Right forelimb (tissue), 1 donor: ENCODE data around the gene ASCC3.

ENCODE experiments used
- DNase-seq: peaks from one replicate; pipeline ENCODE4 v3.0.0-alpha.2; 2018

Gene ASCC3

DNA sequence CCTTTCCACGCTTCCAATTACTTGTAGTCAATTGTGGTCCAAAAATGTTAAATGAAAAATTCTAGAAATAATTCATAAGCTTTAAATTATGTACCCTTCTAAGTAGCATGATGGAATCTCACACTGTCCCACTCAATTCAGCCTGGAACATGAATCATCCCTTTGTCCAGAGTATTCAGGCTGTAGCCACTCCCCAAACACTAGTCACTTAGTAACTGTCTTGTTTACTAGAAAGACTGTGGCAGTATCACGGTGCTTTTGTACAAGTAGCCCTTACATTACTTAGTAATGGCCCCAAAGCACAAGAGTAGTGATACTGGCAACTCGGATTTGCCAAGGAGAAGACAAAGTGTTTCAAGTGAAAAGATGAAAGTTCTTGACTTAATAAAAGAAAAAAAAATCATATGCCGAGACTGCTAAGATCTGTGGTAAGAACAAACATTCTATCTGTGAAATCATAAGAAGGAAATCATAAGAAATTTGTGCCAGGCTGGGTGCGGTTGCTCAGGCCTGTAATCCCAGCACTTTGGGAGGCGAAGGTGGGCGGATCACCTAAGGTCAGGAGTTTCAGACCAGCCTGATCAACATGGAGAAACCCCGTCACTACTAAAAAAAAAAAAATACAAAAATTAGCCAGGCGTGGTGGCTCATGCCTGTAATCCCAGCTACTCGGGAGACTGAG, 247.9 kb downstream of the ASCC3 start:
- no peak for DNase-seq

DNA sequence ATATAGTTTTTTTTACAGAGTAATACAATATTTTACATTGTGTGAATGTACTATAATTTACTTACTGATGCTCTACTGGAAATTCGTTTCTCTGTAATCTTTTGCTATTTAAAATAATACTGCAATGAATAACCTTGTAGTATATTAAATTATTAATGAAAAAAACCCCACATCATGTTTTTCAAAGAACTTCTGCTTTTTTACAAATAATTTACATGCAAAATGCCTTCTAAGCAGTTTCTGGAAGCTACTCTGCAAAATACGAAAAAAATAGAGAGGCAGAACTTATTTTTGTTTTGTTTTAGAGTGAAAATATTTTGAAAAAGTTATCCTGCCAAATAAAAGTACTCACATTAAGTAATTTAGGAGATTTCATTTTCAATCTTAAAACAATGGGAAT, 250.6 kb downstream of the ASCC3 start:
- DNase-seq = no peak

DNA sequence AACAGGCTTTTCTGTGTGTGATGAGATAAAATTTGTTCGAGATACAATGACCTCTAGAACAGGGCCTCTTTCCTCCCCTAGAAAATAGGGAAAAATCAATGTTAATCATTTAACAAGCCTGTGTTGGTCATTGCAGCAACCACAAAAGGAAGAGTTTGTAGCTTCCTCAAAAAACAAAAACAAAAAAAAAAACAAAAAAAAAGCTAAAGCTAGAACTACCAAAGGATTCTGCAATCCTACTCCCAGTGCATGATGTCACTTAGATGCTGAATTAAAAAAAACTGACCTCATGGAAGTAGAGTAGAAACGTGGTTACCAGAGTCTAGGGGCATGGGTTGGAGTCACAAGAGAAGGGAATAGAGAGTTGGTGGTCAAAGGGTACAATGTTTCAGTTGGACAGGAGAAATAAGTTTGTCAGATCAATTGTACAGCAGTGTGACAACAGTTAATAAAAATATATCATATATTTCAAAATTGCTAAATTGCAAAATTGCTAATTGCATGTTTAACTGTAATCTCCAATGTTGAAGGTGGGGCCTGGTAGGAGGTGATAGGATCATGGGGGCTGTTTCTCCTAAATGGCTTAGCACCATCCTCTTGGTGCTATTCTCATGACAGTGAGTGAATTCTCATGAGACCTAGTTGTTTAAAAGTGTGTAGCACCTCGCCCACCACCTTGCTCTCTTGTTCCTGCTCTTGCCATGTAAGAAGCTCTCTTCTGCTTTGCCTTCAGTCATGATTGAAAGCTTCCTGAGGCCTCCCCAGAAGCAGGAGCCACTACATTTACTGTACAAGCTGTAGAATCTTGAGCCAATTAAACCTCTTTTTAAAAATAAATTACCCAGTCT, 253.0 kb downstream of the ASCC3 start:
- DNase-seq = no peak

DNA sequence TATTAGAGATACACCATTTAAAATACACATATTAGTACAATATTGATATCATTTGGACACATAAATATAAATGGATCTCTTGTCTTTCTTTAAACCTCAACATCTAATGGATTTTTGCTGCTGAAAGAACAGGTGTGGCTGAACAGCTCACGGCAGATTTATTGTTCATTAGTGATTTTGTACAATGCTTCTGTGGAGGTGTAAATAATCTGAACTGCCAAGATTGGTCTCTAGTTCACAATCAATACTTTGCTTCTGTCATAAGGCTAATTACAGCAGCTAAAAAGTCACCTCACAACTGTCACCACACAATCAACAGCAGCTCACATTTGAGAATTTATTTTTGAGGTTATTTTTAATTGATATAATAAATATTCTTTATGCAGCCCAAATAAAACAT, 254.4 kb downstream of the ASCC3 start:
- no peak for DNase-seq

DNA sequence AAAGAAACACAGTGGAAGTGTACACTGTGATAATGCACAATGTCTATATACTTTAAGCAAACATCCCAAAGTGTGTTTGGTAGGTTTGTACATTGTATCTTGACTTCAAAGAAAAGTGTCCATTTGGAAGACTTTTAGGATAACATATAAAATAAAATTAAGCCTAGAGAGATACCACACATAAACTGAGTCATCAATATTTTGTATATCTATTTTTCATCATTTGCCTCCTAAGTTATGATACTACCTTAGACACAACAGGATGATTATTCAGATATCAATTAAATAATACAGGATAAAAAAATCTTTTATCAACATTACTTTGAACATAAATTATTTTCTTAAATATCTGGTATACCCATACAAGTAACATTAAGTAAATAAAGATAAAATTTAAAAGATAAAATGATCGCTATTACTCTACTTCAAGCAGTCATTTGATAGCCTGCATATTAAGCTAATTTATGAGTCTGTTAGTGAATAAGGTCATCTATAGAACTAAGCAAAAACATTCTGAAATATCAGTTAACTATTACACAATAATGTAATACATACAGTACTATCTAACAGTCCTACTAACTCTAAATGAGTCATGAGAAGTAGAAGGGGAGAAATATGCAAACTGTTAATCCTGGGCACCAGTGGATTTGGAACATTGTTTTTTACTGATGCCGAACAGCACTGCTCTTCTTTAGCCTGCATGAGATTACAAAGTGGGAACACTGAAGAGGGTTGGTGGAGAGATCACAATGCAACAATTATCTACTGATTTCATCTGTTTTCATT, 258.0 kb downstream of the ASCC3 start:
- DNase-seq = no peak

DNA sequence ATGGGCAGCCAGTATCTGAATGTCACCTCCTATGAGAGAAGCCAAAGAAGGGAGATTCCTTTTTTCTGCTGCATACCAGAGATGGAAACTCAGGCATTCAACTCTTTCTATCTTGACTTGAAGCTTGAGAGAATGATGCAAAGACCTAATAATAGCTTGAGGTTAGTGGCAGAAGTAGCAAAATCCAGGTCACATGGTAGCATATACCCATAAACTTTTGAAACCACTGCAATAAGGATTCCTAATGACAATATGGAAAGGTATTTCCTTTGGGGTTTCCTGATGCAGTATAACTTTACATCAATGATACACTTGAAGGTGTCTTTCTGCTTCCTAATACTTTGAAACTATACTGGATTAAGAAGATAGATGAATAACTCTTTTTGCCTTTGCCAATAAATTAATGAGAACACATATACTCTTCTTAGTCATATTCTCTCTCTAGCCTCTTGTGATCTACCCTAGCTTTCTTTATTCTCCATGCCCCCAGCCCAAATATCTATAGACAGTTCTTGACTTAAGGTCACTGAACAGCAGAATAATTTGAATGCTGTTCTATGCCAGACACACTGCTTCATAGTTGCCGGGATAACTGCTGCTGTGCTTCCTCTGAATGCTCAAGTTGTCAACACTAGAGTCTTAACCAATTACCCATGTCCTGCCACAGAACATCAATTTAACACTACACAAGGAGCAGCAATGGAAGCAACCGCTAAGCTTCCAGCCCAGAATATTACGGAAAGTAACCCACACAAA, 260.9 kb downstream of the ASCC3 start:
- DNase-seq = no peak

DNA sequence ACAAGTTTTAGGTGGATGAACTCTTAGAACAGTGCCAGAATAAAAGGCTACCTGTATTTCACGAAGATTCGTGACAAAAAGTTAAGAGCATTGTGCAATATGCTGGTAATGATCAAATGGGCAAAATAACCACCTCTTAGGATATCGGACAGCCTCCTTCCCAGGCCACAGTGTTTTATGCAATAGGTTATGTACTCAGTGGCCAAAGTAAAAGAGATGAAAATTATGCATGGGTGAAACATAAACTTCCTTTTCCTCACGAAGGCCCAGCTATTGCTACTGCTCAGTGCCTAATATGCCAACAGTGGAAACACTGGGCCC, 262.8 kb downstream of the ASCC3 start:
- no peak for DNase-seq

DNA sequence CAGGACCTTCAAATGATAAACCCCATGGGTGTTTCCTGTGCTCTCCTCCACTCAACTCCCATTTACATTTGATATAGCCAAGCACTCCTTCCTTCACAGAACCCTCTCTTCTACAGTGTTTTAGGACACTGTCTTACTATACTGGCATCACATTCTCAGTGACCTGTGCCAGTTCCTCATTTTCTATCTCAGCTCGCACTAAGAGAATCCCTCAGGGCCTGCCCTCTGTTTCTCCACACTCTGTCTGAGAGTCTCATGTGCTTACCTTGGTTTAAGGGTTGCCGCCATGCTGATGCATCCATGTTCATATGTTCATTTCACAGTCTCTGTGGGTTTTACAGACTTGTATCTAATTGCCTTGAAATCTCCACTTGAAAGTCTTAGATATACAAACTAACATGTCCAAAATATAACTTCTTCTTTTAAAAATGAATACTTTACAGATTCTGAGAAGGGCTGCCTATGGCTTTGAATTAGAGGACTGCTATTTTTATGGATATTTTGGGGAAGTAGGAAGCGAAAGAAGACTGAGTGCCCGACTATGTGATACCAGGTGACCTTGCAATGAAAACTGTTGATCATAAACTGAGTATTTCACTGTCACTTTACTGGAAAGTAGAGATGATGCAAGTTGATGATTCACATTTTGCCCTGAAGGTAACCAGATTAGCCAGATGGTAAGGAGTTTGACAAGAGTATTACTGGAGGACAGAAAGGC, 263.3 kb downstream of the ASCC3 start:
- DNase-seq = no peak

DNA sequence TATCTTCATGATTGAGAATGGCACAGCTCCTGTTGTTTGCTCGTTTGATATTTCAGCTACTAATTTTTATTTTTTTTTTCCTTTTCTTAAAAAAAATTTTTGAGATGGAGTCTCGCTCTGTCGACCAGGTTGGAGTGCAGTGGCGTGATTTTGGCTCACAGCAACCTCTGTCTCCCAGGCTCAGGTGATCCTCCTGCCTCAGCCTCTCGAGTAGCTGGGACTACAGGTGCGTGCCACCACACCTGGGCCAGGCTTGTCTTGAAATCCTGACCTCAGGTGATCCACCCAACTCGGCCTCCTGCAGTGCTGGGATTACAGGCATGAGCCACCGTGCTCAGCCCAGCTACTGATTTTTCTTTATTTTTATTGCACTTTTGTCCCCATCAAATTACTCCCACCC, 266.2 kb downstream of the ASCC3 start:
- no peak for DNase-seq

DNA sequence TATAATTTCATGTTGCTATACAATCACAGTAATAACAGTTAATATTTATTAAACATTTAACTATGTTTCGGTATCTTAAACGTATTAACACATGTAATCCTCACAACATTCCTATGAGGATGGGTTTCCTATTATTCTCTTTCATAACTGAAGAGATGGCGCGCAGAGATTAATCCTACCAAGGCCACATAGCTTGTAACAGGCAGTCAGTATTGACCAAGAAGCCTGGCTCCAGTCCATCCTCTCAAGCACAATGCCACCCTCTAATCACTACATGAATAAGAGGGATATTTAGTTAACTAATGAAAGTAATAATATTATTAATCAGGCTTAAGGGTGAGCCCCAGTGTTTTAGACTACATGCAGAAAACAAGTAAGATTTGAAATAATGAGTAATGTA, 266.7 kb downstream of the ASCC3 start:
- DNase-seq = no peak

DNA sequence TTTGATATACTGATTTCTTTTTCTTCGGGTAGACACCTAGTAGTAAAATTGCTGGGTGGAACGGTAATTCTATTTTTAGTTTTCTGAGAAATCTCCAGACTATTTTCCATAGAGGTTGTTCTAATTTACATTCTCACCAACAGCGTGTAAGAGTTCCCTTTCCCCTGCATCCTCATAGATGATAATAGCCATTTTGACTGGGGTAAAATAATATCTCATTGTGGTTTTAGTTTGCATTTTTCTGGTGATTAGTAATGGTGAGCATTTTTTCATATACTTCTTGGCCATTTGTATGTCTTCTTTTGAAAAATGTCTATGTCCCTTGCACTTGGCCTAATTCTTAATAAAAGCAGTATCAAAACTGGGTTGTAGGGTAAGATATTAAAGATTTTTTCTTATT, 267.5 kb downstream of the ASCC3 start:
- DNase-seq = no peak

DNA sequence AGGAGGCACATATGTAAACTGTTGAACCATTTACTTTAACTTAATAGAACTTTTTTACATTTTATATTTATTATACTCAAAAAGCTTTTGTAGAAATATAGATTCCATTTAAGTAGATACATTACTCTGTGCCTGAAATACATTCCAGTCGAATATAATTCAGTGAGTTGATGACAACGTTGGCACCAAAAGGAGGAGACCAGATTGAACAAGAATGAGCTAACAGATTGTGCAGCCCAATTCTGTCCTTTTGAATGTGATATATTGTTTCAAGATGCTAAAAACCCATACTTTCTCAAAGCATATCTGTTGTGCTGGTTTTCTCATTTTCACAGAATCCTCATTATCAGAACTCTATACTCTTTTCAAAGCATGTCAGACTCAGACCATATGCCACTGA, 269.0 kb downstream of the ASCC3 start:
- DNase-seq = no peak

DNA sequence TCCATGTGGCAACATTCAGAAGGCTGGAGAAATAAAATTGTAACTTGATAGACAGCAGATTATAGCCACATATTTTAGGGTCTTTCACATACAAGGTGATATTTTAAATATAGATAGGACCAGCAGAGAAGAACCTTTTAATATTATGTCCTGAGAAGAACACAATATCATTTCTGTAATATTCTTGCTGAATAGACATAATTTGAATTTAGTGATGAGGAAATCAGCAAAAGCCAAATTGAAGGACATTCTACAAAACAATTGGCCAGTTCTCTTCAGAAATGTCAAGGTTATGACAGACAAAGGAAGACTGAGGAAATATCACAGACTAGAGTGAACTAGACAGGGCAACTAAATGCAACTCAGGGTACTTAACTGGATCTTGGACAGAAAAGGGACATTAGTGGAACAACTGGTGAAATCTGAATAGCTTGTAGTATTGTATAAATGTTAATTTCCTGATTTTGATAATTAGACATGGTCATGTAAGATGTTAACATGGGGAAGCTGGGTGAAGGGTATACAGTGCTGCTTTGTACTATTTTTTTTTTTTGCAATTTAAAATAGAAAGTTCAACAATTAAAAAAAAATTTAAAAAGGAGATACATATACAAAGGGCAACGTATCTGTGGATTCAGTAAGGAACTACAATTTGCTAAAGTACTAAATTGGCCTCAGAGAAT, 281.9 kb downstream of the ASCC3 start:
- DNase-seq = no peak

DNA sequence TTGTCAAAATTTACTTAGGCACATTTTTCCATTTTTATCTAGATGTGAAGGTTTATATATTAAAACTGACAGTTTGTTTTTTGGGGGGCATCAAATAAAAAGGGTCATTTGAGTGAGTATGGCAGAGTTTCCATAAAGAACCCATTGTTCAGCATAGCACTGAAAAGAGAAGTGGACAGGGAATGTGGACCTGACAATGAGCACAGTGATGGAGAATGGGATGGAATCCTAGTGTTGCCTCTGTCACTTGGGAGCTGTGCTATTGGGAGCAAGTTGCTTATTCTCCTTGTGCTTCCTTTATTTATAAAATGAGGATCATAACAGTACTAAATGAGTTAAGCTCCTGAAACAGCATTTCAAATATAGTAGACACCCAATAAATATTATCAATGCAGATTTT, 285.7 kb downstream of the ASCC3 start:
- no peak for DNase-seq

DNA sequence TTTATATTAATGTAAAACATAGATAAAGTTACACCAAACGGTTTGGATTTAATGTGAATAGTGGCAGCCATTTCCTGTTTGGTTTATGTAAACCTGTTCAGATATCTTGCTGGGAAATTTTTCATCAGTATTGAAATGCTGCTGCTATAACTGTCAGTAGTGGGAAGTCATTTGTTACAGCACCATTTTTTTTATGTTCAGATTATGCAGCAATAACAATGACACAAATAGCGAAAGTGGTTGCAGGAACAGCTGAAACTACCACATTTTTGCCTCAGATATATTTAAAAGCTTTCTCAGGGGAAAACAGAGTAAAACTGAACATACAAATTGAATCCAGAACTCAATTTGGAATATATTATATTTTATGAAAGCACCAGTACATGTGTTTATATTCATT, 287.6 kb downstream of the ASCC3 start:
- DNase-seq = no peak

DNA sequence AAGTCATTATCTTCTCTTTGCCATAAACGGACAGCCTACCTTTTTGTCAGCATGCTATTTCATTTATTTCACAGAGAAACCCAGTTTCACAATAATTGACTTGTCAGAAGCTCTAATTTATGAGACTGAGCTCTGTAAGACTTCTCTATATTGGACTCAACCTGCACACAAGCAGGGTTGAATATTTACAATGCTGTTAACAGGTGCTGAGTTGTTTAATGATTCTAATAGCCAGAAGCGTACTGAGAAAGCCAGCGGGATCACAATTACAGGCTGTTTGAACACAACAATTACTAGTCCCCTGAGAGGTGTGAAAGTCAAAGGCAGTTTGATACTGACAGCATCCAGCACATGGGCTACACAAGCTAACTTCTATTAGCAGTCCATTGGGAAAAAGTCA, 288.2 kb downstream of the ASCC3 start:
- DNase-seq = no peak

DNA sequence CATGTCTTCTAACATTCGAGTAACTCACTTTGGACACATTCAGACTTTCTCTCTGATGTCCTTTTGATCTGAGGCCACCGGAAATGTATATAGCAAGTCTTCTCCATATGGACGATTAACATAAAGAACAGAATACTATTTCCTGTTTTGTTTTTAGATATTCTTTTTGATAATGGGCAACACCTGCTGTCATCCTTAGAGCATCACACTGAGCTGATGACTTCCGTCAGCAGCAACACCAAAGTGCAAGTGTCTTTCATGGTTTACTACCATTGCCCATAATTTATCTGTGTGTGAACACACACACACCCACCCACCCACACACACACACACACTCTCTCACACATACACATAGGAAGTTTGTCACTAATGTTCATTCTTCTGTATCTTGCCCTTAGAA, 303.7 kb downstream of the ASCC3 start:
- no peak for DNase-seq

DNA sequence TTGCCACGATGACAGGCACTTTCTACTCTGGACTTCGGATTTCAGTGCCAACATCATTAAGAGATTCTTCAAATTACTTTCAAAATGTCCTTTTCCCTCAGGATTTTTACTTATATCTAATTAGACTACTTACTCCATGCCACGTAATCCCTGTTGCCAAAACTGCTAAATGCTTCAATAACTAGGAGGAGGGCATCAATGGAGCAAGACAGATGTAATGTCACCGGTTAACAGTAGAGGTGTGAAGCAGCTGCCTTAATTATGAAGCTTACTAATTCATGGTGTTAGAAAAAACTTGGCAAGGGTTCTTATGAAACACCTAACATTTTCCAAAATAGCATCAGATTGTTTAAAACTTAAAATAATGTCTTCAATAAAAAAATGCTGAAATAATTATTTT, 305.2 kb downstream of the ASCC3 start:
- no peak for DNase-seq

DNA sequence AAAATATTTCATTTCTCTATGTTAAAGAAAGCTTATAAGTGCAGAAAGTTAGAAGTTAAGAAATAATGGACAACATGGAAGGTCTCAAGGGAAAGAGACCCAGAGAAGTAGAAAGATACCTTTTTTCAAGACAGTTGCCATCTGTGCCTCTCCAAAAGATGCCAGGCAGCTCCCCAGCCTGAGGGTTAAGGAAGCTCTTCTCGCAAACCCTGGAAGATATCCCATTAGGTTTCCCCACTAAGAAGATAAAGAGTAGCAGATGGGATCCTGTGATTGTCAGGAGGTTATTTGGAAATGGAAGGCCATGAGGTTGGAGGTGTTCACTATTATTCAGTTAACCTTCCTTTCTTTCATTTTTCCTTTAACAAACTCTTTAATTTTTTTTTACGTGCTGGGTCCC, 306.3 kb downstream of the ASCC3 start:
- DNase-seq = no peak

DNA sequence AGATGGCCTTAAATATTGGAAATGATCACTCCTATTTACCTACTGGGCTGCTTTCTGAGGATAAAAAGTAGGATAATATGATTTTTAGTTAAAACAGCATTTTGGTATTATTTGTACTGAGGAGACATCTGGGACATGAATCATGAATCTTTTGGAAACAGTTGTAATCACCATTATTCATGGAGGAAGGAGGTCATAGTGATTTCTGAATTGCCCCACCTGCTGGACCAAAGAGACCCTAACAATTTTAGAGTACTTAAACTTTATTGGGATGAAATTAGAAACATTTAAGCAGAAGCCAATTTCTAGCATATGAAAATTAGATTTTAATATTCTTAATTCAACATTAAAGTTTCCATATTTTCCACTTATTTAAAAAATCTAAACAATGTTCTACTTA, 308.0 kb downstream of the ASCC3 start:
- DNase-seq = no peak

DNA sequence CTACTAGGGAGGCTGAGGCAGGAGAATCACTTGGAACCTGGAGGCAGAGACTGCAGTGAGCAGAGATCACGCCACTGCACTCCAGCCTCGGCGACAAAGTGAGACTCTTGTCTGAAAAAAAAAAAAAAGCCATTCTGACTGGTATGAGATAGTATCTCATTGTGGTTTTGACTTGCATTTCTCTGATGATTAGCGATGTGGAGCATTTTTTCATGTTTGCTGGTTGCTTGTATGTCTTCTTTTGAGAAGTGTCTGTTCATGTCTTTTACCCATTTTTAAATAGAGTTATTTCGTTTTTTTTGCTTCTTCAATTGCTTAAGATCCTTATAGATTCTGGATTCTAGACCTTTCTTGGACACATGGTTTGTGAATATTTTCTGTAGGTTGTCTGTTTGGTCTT, 312.9 kb downstream of the ASCC3 start:
- DNase-seq = no peak

DNA sequence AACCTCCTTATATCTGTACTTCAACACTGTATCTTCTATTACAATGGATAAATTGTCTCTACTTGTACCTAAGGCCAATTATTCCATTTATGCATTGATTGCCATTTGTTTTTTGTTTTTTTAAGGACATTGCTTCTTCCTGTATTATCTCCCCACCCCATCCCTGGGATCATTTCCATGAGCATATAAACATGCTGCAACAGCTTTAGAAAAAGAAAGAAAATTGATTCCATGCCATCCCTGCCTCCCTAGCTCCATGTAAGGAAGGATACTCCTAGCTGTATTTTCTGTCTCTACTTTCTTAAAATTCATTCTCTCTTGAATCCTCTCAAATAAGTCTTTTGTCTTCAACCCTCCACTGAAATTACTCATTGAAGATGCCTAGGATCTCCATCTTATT, 314.6 kb downstream of the ASCC3 start:
- no peak for DNase-seq
